ENCODE results near the gene TEDC1. TPM values are rescaled to one million over a fixed set of nuclear protein-coding genes. Genes with fewer than 3 reads are reported as not detected.

The TEDC1 gene
- total RNA-seq, 1 experiment from 2014 or later: 17.9 TPM

DNA sequence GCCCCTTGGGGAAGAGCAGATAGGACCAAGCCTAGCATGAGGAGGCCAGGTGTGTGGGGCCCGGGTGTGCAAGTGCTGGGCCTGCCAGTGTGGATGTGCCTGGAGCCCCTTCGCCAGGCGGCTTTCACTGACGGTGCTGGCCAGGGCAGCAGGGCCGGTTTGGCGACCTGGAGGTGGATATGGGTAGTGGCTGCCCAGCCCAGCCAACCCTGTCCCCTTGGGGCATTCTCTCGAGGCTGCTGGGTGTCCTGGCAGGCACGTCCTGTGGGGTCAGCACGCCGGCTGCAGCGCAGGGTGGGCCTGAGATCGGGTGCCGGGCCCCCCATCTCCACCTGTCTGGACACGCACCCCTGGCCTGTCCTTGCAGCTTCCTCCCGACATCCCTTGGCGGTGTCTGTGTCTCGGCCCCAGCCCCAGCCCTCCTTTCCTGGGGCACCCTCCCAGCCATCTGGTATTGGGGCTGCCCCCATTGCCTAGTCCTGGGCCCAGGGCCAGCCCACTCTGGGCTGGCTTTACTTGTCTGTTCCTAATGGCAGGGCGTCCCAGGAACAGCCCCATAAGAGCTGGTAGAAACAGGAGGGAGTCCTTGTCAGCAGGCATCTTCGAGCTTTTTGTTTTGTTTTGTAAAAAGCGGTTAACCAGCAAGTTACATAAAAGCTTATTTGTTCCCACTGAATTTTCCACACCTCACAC, 23.7 kb upstream of the TEDC1 start (continued):
- TF ChIP-seq, protein P1, sequence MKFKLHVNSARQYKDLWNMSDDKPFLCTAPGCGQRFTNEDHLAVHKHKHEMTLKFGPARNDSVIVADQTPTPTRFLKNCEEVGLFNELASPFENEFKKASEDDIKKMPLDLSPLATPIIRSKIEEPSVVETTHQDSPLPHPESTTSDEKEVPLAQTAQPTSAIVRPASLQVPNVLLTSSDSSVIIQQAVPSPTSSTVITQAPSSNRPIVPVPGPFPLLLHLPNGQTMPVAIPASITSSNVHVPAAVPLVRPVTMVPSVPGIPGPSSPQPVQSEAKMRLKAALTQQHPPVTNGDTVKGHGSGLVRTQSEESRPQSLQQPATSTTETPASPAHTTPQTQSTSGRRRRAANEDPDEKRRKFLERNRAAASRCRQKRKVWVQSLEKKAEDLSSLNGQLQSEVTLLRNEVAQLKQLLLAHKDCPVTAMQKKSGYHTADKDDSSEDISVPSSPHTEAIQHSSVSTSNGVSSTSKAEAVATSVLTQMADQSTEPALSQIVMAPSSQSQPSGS (CRISPR knock-in tag; IDR thresholded peaks at IDR 0.05; ENCODE audit: borderline replicate concordance, low read depth): no peak
- TF ChIP-seq, protein P2, sequence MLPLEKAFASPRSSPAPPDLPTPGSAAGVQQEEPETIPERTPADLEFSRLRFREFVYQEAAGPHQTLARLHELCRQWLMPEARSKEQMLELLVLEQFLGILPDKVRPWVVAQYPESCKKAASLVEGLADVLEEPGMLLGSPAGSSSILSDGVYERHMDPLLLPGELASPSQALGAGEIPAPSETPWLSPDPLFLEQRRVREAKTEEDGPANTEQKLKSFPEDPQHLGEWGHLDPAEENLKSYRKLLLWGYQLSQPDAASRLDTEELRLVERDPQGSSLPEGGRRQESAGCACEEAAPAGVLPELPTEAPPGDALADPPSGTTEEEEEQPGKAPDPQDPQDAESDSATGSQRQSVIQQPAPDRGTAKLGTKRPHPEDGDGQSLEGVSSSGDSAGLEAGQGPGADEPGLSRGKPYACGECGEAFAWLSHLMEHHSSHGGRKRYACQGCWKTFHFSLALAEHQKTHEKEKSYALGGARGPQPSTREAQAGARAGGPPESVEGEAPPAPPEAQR (CRISPR knock-in tag; IDR thresholded peaks at IDR 0.05): no peak
- TF ChIP-seq, protein P3, sequence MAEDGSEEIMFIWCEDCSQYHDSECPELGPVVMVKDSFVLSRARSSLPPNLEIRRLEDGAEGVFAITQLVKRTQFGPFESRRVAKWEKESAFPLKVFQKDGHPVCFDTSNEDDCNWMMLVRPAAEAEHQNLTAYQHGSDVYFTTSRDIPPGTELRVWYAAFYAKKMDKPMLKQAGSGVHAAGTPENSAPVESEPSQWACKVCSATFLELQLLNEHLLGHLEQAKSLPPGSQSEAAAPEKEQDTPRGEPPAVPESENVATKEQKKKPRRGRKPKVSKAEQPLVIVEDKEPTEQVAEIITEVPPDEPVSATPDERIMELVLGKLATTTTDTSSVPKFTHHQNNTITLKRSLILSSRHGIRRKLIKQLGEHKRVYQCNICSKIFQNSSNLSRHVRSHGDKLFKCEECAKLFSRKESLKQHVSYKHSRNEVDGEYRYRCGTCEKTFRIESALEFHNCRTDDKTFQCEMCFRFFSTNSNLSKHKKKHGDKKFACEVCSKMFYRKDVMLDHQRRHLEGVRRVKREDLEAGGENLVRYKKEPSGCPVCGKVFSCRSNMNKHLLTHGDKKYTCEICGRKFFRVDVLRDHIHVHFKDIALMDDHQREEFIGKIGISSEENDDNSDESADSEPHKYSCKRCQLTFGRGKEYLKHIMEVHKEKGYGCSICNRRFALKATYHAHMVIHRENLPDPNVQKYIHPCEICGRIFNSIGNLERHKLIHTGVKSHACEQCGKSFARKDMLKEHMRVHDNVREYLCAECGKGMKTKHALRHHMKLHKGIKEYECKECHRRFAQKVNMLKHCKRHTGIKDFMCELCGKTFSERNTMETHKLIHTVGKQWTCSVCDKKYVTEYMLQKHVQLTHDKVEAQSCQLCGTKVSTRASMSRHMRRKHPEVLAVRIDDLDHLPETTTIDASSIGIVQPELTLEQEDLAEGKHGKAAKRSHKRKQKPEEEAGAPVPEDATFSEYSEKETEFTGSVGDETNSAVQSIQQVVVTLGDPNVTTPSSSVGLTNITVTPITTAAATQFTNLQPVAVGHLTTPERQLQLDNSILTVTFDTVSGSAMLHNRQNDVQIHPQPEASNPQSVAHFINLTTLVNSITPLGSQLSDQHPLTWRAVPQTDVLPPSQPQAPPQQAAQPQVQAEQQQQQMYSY (CRISPR knock-in tag; IDR thresholded peaks at IDR 0.05): no peak
- TF ChIP-seq FOXK1 (CRISPR knock-in tag; IDR thresholded peaks at IDR 0.05): no peak
- no peak for TF ChIP-seq ZNF423 (CRISPR knock-in tag; IDR thresholded peaks at IDR 0.05)

DNA sequence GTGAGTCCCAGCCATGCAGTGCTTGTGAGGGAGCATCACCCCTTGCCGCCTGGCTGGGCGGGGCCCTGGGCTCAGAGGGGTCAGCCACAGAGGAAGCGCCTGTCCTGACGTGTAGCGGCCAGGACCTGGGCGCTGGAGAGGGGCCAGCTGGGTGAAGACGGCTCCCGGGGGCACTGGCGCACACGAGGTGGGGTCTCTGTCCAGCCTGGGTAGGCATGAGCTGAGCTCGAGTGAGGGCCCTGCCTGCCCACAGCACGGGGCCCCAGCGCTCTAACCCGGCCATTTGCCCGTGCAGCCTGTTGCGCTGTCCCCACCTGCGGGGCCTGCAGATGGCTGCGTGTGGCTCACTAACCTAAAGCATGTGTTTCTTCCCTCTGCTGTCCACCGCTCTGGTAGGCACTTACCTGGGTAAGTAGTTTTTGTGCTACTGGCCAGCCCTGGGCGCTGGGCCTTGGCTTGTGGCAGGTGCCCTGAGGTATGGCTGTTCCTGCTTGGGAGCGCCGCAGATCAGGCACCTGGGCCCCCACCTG, 23.0 kb upstream of the TEDC1 start:
- H3K27ac Mint-ChIP-seq: no peak overlapping the region
- CTCF ChIA-PET: interaction anchor here (3.1 to 7.2 kb wide), 3 partner anchors 14 to 22 kb away, joined by 12 to 116 read pairs (median 49); partner anchors contain the start of gene TEDC1
- TF ChIP-seq FOXP1 (CRISPR knock-in tag; IDR thresholded peaks at IDR 0.05; ENCODE audit: borderline replicate concordance) (no peak), GABPB1 (CRISPR knock-in tag; IDR thresholded peaks at IDR 0.05) (no peak), CREB1 (CRISPR knock-in tag; IDR thresholded peaks at IDR 0.05) (no peak), GRHL2 (CRISPR knock-in tag; IDR thresholded peaks at IDR 0.05; ENCODE audit: insufficient replicate concordance, severe bottlenecking) (no peak), SOX15 (CRISPR knock-in tag; IDR thresholded peaks at IDR 0.05) (no peak), ELF4 (CRISPR knock-in tag; IDR thresholded peaks at IDR 0.05; ENCODE audit: low read depth) (no peak), MYBL2 (CRISPR knock-in tag; IDR thresholded peaks at IDR 0.05) (no peak)
- TF ChIP-seq, protein P4, sequence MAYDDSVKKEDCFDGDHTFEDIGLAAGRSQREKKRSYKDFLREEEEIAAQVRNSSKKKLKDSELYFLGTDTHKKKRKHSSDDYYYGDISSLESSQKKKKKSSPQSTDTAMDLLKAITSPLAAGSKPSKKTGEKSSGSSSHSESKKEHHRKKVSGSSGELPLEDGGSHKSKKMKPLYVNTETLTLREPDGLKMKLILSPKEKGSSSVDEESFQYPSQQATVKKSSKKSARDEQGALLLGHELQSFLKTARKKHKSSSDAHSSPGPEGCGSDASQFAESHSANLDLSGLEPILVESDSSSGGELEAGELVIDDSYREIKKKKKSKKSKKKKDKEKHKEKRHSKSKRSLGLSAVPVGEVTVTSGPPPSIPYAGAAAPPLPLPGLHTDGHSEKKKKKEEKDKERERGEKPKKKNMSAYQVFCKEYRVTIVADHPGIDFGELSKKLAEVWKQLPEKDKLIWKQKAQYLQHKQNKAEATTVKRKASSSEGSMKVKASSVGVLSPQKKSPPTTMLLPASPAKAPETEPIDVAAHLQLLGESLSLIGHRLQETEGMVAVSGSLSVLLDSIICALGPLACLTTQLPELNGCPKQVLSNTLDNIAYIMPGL (CRISPR knock-in tag; IDR thresholded peaks at IDR 0.05): no peak
- TF ChIP-seq, protein P5, sequence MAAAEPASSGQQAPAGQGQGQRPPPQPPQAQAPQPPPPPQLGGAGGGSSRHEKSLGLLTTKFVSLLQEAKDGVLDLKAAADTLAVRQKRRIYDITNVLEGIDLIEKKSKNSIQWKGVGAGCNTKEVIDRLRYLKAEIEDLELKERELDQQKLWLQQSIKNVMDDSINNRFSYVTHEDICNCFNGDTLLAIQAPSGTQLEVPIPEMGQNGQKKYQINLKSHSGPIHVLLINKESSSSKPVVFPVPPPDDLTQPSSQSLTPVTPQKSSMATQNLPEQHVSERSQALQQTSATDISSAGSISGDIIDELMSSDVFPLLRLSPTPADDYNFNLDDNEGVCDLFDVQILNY (CRISPR knock-in tag; IDR thresholded peaks at IDR 0.05): no peak
- TF ChIP-seq, protein P6, sequence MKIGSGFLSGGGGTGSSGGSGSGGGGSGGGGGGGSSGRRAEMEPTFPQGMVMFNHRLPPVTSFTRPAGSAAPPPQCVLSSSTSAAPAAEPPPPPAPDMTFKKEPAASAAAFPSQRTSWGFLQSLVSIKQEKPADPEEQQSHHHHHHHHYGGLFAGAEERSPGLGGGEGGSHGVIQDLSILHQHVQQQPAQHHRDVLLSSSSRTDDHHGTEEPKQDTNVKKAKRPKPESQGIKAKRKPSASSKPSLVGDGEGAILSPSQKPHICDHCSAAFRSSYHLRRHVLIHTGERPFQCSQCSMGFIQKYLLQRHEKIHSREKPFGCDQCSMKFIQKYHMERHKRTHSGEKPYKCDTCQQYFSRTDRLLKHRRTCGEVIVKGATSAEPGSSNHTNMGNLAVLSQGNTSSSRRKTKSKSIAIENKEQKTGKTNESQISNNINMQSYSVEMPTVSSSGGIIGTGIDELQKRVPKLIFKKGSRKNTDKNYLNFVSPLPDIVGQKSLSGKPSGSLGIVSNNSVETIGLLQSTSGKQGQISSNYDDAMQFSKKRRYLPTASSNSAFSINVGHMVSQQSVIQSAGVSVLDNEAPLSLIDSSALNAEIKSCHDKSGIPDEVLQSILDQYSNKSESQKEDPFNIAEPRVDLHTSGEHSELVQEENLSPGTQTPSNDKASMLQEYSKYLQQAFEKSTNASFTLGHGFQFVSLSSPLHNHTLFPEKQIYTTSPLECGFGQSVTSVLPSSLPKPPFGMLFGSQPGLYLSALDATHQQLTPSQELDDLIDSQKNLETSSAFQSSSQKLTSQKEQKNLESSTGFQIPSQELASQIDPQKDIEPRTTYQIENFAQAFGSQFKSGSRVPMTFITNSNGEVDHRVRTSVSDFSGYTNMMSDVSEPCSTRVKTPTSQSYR (CRISPR knock-in tag; IDR thresholded peaks at IDR 0.05): no peak
- TF ChIP-seq, protein P1 (CRISPR knock-in tag; IDR thresholded peaks at IDR 0.05; ENCODE audit: borderline replicate concordance, low read depth): no peak
- TF ChIP-seq, protein P7, sequence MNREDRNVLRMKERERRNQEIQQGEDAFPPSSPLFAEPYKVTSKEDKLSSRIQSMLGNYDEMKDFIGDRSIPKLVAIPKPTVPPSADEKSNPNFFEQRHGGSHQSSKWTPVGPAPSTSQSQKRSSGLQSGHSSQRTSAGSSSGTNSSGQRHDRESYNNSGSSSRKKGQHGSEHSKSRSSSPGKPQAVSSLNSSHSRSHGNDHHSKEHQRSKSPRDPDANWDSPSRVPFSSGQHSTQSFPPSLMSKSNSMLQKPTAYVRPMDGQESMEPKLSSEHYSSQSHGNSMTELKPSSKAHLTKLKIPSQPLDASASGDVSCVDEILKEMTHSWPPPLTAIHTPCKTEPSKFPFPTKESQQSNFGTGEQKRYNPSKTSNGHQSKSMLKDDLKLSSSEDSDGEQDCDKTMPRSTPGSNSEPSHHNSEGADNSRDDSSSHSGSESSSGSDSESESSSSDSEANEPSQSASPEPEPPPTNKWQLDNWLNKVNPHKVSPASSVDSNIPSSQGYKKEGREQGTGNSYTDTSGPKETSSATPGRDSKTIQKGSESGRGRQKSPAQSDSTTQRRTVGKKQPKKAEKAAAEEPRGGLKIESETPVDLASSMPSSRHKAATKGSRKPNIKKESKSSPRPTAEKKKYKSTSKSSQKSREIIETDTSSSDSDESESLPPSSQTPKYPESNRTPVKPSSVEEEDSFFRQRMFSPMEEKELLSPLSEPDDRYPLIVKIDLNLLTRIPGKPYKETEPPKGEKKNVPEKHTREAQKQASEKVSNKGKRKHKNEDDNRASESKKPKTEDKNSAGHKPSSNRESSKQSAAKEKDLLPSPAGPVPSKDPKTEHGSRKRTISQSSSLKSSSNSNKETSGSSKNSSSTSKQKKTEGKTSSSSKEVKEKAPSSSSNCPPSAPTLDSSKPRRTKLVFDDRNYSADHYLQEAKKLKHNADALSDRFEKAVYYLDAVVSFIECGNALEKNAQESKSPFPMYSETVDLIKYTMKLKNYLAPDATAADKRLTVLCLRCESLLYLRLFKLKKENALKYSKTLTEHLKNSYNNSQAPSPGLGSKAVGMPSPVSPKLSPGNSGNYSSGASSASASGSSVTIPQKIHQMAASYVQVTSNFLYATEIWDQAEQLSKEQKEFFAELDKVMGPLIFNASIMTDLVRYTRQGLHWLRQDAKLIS (CRISPR knock-in tag; IDR thresholded peaks at IDR 0.05; ENCODE audit: borderline replicate concordance): no peak

More for the DNA sequence above, 23.0 kb upstream of the TEDC1 start:
- Mint-ChIP-seq H3K36me3 (peaks cover 7% of the 10 kb centered on the region; the same call in 1 of the 2 replicates), H3K9me3 (no peaks in the 10 kb centered on the region), H3K27me3 (ENCODE audit: low read depth) (no peaks in the 10 kb centered on the region), H3K4me3 (no peak overlapping the region), H3K4me1 (no peaks in the 10 kb centered on the region)
- DNase-seq (ENCODE audit: low spot score) (no peak), ATAC-seq (no peak)
- POLR2A ChIA-PET: interaction anchor here (1.0 kb wide), 1 partner anchor 38 kb away, joined by 3 read pairs; no protein-coding TSS in a partner anchor
